ENCODE measurements around the gene ZBTB49.

The ZBTB49 gene

DNA sequence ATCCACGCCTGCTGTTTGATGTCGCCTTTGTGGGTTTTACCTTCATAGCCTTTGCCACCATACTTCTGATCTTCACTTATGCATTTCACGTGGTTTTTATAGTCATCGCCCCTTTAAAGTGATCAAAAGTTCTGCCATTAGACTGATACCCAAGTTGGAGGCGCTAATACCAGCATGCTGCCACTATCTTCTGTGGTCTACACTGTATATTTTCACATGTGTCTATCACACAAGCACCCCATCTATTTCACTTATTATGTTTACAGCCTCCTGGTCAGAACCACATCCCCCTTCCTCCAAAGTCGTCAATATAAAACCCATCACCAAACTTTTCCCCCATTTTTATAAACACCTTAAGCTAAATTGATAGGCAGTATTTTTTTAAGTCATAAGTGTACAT, 8.3 kb upstream of the ZBTB49 start:
- no peak for DNase-seq (ENCODE audit: low read depth)
- no peak overlapping the region for H3K4me3 ChIP-seq (ENCODE audit: low read length)
- TF ChIP-seq CTCF (IDR thresholded peaks at IDR 0.05; ENCODE audit: insufficient read depth, low read depth, low read length, missing control alignments), result no peak

DNA sequence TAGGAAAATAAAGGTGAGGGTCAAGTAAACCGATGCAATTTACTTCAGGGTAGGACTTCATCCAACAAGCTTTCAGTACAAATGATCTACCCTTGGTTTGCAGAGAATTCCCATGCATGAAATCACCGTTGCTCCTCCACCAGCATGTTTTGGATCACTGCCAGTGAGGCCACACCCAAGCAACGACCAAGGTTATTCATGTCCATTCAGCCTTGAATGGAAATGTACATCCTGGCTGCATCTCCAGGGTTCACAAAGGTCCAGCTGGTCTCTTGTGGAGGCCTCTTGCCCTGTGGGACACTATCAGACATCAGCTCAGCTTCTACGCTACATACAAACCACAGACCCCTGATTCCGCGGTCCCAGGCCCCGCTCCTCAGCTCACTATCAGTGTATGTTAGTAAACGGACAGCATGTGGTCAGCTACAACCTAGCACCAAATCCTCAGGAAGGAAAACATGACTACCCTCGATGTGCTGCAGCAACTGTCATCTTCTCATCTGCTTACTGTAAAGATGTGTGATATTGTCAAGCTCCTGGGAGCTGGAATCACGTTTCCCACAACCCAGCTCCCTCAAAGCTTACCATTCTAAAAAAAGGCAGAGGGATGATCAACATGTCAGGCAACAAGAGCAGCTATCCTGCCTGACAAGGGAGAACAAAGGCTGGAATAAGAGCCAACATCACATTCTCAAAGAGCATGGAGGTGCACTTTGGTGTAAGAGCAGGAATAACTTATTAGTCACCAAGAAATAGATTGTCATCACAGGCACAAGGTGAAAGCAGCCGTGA, 5.0 kb upstream of the ZBTB49 start:
- no peak overlapping the region for H3K4me3 ChIP-seq (ENCODE audit: low read length)
- TF ChIP-seq CTCF (IDR thresholded peaks at IDR 0.05; ENCODE audit: insufficient read depth, low read depth, low read length, missing control alignments), result no peak
- peak; percentile 77 for DNase-seq (ENCODE audit: low read depth)

DNA sequence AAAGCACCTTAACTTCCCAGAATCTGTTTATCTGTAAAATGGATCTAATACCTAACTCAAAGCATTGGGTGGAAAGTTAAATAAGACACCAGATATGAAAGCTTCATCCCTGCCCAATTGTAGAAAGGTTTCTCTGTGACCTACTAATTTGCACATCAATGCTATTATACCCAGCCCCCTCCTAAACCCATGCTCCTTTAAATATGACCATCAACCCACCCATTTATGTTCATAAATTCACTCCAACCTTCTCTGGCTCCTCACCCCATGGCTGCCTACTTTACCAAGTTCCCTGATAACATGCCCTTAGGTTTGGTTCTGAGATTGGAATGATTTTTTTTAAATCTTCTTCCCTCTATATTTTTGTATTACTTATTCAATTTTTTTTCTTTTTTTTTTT, 2.0 kb upstream of the ZBTB49 start:
- no peak overlapping the region for H3K4me3 ChIP-seq (ENCODE audit: low read length)
- no peak for DNase-seq (ENCODE audit: low read depth)
- TF ChIP-seq CTCF (IDR thresholded peaks at IDR 0.05; ENCODE audit: insufficient read depth, low read depth, low read length, missing control alignments), result no peak

DNA sequence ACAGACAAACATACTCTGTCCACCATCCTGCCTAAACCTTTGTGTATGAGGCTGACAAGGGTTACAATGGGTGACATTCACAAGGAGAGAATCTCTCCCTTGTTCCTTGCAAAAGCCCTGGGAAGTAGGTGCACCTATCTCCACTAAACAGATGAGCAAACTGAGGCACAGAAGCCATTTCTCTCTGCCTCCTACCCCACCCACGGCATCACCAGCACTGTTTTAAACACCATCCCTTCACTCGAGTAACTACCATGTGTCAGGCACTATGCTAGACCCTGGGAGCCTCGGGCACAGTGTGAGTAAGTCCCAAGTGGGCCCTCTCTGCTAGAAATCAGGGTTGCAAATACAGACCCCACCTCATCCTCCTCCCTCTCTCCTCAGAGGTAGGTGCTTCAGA, 996 bp upstream of the ZBTB49 start:
- no peak for TF ChIP-seq CTCF (IDR thresholded peaks at IDR 0.05; ENCODE audit: insufficient read depth, low read depth, low read length, missing control alignments)
- peak overlapping the region; percentile 95 for H3K4me3 ChIP-seq (ENCODE audit: low read length)
- peak; percentile 15 for DNase-seq (ENCODE audit: low read depth)

GRCh38 chr4:4289597-4289940, 482 bp upstream of the ZBTB49 start:
- peak overlapping the region; percentile 95 for H3K4me3 ChIP-seq (ENCODE audit: low read length)
- DNase-seq (ENCODE audit: low read depth), result no peak
- TF ChIP-seq CTCF (IDR thresholded peaks at IDR 0.05; ENCODE audit: insufficient read depth, low read depth, low read length, missing control alignments), result no peak

- H3K4me3 ChIP-seq (ENCODE audit: low read length), result no peak overlapping the region
- TF ChIP-seq CTCF (IDR thresholded peaks at IDR 0.05; ENCODE audit: insufficient read depth, low read depth, low read length, missing control alignments), result no peak
- no peak for DNase-seq (ENCODE audit: low read depth)
These were observed 3.2 kb downstream of the ZBTB49 start for GRCh38 chr4:4293279-4293678.

- no peak overlapping the region for H3K4me3 ChIP-seq (ENCODE audit: low read length)
- no peak for DNase-seq (ENCODE audit: low read depth)
- no peak for TF ChIP-seq CTCF (IDR thresholded peaks at IDR 0.05; ENCODE audit: insufficient read depth, low read depth, low read length, missing control alignments)
These were observed 6.3 kb downstream of the ZBTB49 start for GRCh38 chr4:4296283-4296846.

Data from epithelial cell of esophagus (primary cell).